GM18868 (cell line): ENCODE measurements around the gene C11orf91.
"Not testable (repeated sequence)": the region's sequence is repeated elsewhere in the genome, so short reads cannot be mapped to it uniquely, and the experiment has no call there.

Source experiments
- ATAC-seq: cut with Tn5 transposase; IDR thresholded peaks from one replicate; pipeline ENCODE4 v1.9.1; 2021; ENCODE audit warnings: mild to moderate bottlenecking, moderate library complexity; ENCODE audit not compliant: unreplicated experiment

The C11orf91 gene

GRCh38 chr11:33700502-33701271, at the start of gene C11orf91:
Gene C11orf91, minus strand, starts transcription at chr11:33700826. Its CDS starts 86 bp downstream, at chr11:33700740.
- peak; percentile 86 for ATAC-seq

DNA sequence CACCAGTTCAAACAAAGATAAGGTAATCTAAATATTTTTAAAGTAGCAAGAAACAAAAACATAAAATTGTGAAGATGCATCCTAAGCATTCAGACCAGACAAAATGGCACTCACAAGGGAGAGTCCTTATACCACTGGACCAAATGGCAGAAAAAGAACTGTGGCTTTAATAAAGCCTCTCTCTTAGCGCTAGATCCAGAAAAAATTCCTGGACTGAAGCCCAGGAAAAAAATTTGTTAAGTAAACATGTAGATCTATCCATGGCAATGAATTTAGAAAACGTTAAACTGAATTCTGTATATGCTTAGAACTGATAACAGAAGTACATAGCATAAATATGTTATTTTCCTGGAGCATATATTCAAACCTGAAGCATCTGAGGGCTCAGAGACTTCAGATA, 47.4 kb upstream of the C11orf91 start:
- no peak for ATAC-seq

DNA sequence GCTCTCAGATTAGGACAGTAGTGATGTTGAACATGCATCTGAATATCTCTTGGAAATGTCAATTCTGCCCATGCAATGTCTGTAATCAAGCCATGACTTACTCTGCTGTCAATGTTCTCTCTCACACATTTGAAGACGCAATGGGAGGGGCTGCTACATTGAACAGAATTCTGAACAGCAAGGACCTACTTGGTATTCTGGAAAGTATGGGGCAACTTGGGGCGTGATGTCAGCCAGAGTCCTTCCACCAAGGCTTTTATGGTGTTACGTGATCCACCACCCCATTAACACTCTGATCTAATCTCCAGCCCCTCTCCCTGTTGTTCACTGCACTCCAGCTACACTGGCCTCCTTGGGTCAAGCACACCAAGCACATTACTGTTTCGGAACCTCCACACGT, 42.7 kb upstream of the C11orf91 start:
- ATAC-seq = no peak

DNA sequence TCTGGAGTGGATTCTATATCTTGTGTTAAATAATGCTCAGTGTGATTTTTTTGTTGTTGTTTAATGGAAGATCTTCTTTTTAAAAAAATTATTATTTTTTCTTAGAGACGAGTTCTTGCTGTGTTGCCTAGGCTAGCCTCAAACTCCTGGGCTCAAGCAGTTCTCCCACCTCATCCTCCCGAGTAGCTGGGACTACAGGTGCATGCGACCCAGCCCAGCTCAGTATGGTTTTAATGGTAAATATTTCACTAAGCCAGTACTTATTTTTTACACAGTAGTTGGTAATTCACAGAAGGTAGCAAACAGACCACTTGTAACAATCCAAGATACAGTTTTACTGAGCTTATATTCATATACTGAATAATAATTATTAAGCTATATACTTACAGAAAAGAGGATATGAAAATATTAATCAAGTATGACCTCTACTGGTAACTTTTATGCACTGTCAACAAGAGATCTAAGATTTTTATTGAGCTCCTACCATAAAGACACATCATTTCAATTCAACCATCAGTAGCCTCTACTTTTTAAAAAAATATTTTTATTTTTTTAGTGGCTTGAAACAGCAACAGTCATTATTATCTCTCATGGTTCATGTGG, 41.7 kb upstream of the C11orf91 start:
- no peak for ATAC-seq

DNA sequence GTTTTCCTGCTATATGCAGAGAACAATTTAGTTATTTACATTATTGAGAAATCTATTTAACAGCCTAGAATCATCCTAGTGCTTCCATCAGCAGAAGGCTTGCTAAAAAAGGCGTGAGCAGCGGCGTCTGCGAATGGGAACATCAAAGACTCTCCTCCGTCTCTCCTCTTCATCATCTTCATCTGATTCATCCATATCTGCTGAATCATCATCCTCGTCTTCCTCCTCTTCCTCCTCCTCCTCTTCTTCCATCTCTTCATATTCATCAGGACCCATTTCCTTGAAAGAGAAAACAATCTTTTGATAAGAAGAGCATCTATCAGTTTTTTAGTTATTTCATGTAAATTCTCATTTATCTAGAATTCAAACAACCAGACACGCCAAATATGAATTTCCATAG, 41.2 kb upstream of the C11orf91 start:
- ATAC-seq = no peak

GRCh38 chr11:33737362-33737821, 36.8 kb upstream of the C11orf91 start:
- ATAC-seq = no peak

DNA sequence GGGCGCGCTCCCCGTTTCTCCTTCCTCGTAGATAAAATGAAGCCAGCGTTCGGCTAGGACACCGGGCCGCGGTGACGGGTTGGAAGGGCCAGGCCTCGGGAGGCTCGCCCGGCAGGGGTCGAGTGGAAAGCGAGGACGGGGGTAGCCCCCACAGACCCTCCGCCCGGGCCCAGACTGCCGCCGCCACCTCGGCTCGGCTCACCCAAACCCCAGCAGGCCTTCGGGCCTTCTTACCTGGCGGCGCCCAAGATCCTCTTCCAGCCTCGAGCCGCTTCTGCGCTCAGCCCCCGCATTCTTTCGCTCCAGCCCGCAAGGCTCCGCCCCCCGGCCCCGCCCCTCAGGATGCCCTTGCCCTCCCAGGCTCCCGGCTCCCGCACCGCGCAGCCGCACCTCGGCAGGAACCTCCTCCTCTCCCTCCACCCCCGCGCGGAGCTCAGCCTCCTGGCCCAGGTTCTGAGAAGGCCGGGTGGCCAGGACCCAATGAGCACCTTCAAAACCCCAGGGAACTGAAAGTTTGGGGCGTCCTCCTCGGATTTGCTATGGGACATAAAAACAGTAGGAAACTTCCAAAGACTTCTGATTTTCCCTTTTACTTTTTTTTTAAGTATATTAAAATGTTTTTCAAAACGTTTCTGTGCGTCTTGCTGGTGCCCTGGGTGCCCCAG, 35.7 kb upstream of the C11orf91 start, which contains the start of gene CD59:
CD59 (minus strand) TSS at position 276 of the 665 bp plus-strand sequence. CDS start 13,978 bp downstream, outside the sequence.
- ATAC-seq = peak; percentile 57

- ATAC-seq = peak; percentile 43
Measured at GRCh38 chr11:33735271-33736147, 34.9 kb upstream of the C11orf91 start.

DNA sequence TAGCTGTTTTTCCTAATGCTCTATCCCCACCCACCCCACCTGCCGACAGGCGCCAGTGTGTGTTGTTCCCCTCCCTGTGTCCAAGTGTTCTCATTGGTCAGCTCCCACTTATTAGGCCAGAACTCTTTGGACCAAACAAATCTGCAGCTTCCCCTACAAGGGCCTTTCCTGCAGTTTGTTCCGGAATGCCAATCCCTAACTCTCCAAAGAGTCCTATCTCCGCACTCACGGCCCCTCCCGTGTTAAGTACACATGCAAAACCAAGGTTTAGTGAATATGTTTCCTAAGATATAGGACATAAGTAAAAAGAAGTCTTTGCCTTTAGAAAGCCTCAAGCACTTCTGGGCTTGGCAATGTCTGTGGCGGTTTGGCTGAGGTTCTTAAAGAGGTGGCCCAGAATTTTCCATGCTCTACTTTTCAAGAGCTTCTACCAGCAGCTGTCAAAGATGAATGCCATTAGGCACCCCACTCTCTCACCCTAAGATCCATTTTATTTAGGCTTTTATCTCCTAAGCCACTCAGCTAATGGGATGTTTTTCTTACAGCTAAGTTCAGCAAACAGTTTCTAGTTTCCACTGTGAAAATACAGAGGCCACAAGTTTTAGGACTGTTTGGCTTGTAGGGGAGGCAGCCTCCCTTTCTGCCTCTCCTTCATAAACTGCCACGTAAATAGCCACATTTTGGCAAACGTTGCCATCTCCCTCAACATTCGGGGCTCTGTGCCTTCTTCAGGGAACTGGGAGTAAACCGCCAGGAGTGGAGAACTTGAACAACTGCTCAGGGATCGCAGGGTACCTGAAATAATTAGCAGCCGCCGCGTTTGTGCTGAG, 34.0 kb upstream of the C11orf91 start:
- ATAC-seq = no peak

DNA sequence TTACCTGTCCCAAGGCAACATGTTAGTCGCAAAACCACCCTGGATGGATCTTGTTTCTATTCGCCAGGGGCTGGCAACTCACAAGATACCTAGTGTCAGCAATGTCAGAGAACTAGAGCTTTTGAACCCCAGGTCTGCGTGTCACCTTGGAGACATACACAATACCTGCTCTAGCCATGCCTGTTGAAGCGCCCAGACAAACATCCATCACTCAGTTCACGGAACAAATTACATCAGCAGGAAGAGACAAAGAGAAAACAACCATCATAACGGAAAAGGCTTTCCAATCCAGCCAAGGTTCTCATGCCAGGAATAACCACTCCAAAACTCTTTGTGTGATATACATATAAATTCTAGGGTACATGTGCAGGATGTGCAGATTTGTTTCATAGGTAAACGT, 33.4 kb upstream of the C11orf91 start:
- ATAC-seq = no peak

DNA sequence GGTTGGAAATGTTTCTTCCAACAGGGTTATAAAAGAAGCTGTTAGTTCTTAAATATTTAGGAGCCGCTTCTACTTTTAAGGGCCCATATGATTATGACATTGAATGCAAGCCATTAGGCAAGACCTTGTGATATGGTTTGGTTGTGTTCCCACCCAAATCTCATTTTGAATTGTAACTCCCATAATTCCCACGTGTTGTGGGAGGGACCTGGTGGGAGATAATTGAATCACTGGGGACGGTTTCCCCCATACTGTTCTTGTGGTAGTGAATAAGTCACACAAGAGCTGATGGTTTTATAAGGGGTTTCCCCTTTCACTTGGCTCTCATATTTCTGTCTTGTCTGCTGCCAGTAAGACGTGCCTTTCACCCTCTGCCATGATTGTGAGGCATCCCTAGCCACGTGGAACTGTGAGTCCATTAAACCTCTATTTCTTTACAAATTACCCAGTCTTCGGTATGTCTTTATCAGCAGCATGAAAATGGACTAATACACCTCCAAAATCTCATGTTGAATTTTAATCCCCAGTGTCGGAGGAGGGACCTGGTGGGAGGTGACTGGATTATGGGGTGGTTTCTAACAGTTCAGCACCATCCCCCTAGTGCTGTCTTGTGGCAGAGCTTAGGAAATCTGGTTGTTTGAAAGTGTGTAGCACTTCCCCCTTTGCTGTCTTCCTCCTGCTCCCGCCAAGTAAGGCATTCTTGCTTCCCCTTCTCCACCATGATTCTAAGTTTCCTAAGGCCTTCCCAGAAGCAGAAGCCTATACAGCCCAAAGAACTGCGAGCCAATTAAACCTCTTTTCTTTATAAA, 31.3 kb upstream of the C11orf91 start:
- peak; percentile 28 for ATAC-seq

- no peak for ATAC-seq
Measured at GRCh38 chr11:33730716-33731115, 30.1 kb upstream of the C11orf91 start.

DNA sequence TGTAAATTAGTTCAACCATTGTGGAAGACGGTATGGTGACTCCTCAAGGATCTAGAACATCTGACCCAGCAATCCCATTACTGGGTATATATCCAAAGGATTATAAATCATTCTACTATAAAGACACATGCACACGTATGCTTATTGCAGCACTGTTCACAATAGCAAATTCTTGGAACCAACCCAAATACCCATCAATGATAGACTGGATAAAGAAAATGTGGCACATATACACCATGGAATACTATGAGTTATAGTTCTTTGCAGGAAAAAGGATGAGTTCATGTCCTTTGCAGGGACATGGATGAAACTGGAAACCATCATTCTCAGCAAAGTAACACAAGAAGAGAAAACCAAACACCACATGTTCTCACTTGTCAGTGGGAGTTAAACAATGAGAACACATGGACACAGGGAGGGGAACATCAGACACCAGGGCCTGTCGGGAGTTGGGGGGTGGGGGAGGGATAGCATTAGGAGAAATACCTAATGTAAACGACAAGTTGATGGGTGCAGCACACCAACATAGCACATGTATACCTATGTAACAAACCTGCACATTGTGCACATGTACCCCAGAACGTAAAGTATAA, 28.5 kb upstream of the C11orf91 start:
- not testable (repeated sequence) for ATAC-seq

GRCh38 chr11:33727539-33727938, 26.9 kb upstream of the C11orf91 start:
- ATAC-seq = not testable (repeated sequence)

GRCh38 chr11:33725496-33725895, 24.9 kb upstream of the C11orf91 start:
- no peak for ATAC-seq

DNA sequence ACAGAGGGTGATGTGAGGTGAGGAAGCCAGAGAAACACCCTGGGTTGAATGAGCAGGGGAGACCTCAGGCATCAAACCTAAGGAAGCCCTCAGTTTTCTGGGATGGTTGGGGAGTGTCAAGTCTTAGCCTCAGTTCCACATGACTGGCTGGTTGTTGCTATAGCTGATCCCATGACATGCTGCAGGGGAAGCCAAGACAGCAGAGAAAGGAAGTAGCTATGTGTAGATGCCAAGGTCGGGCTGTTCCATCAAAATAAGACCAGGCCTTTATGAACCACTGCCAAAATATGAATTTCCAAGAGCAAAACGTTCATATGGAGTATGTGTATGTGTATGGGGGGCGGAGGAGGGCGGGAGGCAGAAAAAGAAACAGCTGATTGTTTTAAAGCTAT, 24.0 kb upstream of the C11orf91 start:
- ATAC-seq = no peak

- ATAC-seq = no peak
Measured at GRCh38 chr11:33723238-33723881, 22.7 kb upstream of the C11orf91 start.

GRCh38 chr11:33722590-33723234, 22.1 kb upstream of the C11orf91 start:
- ATAC-seq = peak; percentile 91
